ENCODE results near the gene FAT1. TPM values are rescaled to one million over a fixed set of nuclear protein-coding genes. Genes with fewer than 3 reads are reported as not detected.
A peak's percentile ranks its signal among the peaks of the same experiment; 100 is the strongest.

Gene FAT1
- total and polyA plus RNA-seq, 2 donors (not counting 1 experiment from before 2014, with no cell fraction given) = 151 to 729 TPM

DNA sequence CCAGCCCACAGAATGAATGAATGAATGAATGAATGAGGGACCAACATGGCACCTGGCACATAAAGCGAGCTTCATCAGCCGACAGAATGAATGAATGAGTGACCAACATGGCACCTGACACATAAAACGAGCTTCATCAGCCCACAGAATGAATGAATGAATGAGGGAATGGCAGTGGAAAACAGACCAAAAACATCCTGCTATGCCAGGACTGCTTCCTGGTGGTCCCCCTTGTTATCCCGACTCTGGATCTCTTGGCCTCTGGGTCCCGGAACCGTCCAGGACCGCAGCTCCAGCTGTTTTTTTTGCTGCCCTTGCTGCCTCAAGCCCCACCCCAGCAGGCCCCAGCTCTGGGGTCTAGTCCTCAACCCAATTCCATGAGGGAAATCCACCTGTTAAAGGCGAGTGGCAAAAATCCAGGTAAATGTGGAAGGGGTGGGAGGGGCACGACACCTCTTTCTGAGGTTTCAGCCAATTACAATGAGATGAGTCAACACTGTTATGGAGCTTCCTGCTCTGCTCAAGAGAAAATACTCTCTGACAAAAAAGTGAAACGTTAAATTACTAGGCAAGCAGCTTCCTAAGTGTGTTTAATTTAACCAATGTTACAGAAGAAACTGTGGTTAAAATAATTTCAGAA, 96.3 kb downstream of the FAT1 start:
- Histone ChIP-seq H4K20me1 (ENCODE audit: control insufficient read depth, extremely low read depth, insufficient read depth, low read length) (no peaks in the 10 kb centered on the region), H3K27ac (ENCODE audit: insufficient read depth, low read length) (no peak overlapping the region), H3K4me3 (replicated peaks in 1 of 4; ENCODE audit: control extremely low read depth in 1 of 4, insufficient read depth in 1 of 4, low read depth in 3 of 4, low read length in 4 of 4) (no peak overlapping the region), H3K9ac (ENCODE audit: insufficient read depth, low read length) (no peak overlapping the region), H3K36me3 (ENCODE audit: control insufficient read depth, insufficient read depth, low read length) (peaks cover 14% of the 10 kb centered on the region), H3K4me1 (ENCODE audit: control insufficient read depth, extremely low read depth, insufficient read depth, low read length) (peaks cover 24% of the 10 kb centered on the region), H3K27me3 (ENCODE audit: control insufficient read depth, insufficient read depth, low read length) (no peaks in the 10 kb centered on the region), H2AFZ (ENCODE audit: low read length) (no peak overlapping the region), H3K4me2 (ENCODE audit: extremely low read depth, insufficient read depth, low read length) (no peak overlapping the region), H3K9me3 (ENCODE audit: control insufficient read depth, insufficient read depth, low read depth, low read length) (no peaks in the 10 kb centered on the region), H3K79me2 (ENCODE audit: control insufficient read depth, insufficient read depth, low read length) (peaks cover 6% of the 10 kb centered on the region)
- peak; percentile 11 to 58 for DNase-seq (ENCODE audit: low read depth in 2 of 2)
- TF ChIP-seq, protein P1, sequence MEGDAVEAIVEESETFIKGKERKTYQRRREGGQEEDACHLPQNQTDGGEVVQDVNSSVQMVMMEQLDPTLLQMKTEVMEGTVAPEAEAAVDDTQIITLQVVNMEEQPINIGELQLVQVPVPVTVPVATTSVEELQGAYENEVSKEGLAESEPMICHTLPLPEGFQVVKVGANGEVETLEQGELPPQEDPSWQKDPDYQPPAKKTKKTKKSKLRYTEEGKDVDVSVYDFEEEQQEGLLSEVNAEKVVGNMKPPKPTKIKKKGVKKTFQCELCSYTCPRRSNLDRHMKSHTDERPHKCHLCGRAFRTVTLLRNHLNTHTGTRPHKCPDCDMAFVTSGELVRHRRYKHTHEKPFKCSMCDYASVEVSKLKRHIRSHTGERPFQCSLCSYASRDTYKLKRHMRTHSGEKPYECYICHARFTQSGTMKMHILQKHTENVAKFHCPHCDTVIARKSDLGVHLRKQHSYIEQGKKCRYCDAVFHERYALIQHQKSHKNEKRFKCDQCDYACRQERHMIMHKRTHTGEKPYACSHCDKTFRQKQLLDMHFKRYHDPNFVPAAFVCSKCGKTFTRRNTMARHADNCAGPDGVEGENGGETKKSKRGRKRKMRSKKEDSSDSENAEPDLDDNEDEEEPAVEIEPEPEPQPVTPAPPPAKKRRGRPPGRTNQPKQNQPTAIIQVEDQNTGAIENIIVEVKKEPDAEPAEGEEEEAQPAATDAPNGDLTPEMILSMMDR (conservative IDR thresholded peaks at IDR 0.05 in 1 of 2, IDR thresholded peaks at IDR 0.05 in 1 of 2; ENCODE audit: low read depth in 1 of 2, low read length in 2 of 2) = no peak
- no peak for TF ChIP-seq EZH2 (IDR thresholded peaks at IDR 0.05; ENCODE audit: low read length, missing control alignments)

DNA sequence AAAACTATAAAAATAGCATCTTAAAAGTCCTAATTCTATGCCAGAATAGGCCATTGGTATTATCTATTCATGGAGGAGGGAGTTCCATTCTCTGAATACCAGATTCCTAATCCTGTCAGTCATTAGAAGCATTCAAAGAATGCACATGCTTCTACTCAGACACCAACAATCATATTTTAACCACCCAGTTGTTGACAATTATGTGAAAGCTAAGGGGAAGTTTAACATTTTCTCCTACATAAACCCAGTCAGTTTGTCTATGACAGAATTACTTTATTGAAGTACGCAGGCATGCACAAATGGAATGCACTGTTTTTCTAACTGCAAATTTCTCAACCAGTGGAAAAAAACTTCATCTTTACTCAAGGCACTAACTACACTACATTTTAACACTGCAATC, 98.7 kb downstream of the FAT1 start:
- Histone ChIP-seq H3K79me2 (ENCODE audit: control insufficient read depth, insufficient read depth, low read length) (peaks cover 12% of the 10 kb centered on the region), H3K4me2 (ENCODE audit: extremely low read depth, insufficient read depth, low read length) (peak overlapping the region; percentile 8), H3K27me3 (ENCODE audit: control insufficient read depth, insufficient read depth, low read length) (no peaks in the 10 kb centered on the region), H3K27ac (ENCODE audit: insufficient read depth, low read length) (peak overlapping the region; percentile 52), H3K9me3 (ENCODE audit: control insufficient read depth, insufficient read depth, low read depth, low read length) (no peaks in the 10 kb centered on the region), H3K36me3 (ENCODE audit: control insufficient read depth, insufficient read depth, low read length) (peaks cover 14% of the 10 kb centered on the region), H4K20me1 (ENCODE audit: control insufficient read depth, extremely low read depth, insufficient read depth, low read length) (no peaks in the 10 kb centered on the region), H3K4me1 (ENCODE audit: control insufficient read depth, extremely low read depth, insufficient read depth, low read length) (peaks cover 27% of the 10 kb centered on the region), H3K9ac (ENCODE audit: insufficient read depth, low read length) (no peak overlapping the region), H2AFZ (ENCODE audit: low read length) (no peak overlapping the region), H3K4me3 (replicated peaks in 1 of 4; ENCODE audit: control extremely low read depth in 1 of 4, insufficient read depth in 1 of 4, low read depth in 3 of 4, low read length in 4 of 4) (no peak overlapping the region)
- no peak for TF ChIP-seq EZH2 (IDR thresholded peaks at IDR 0.05; ENCODE audit: low read length, missing control alignments)
- TF ChIP-seq, protein P1 (conservative IDR thresholded peaks at IDR 0.05 in 1 of 2, IDR thresholded peaks at IDR 0.05 in 1 of 2; ENCODE audit: low read depth in 1 of 2, low read length in 2 of 2) = no peak
- peak; percentile 47 to 93 for DNase-seq (ENCODE audit: low read depth in 2 of 2)

DNA sequence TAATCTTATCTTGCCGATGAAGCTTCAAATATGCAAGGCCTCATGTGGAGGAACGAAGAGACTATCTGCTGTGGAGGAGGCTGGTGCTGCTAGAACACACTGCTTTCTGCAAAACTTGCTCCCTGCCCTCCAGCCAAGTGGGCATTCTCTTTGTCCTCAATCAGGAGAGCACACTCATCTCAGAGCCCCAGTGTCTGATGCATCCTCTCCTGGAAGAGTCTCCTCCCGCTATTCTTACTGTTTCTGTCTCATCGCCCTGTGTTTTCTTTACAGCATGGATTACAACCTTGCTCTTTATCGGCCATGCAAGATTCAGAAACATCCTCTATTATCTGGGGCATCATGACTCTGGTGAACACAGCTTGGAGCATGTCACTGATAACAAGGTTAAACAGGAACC, 100.1 kb downstream of the FAT1 start:
- Histone ChIP-seq H3K4me3 (replicated peaks in 1 of 4; ENCODE audit: control extremely low read depth in 1 of 4, insufficient read depth in 1 of 4, low read depth in 3 of 4, low read length in 4 of 4) (no peak overlapping the region), H3K9me3 (ENCODE audit: control insufficient read depth, insufficient read depth, low read depth, low read length) (no peaks in the 10 kb centered on the region), H3K27me3 (ENCODE audit: control insufficient read depth, insufficient read depth, low read length) (no peaks in the 10 kb centered on the region), H4K20me1 (ENCODE audit: control insufficient read depth, extremely low read depth, insufficient read depth, low read length) (no peaks in the 10 kb centered on the region), H3K36me3 (ENCODE audit: control insufficient read depth, insufficient read depth, low read length) (peaks cover 22% of the 10 kb centered on the region), H3K79me2 (ENCODE audit: control insufficient read depth, insufficient read depth, low read length) (peaks cover 20% of the 10 kb centered on the region), H2AFZ (ENCODE audit: low read length) (no peak overlapping the region), H3K9ac (ENCODE audit: insufficient read depth, low read length) (no peak overlapping the region), H3K4me2 (ENCODE audit: extremely low read depth, insufficient read depth, low read length) (no peak overlapping the region), H3K27ac (ENCODE audit: insufficient read depth, low read length) (peak overlapping the region; percentile 74), H3K4me1 (ENCODE audit: control insufficient read depth, extremely low read depth, insufficient read depth, low read length) (peaks cover 27% of the 10 kb centered on the region)
- TF ChIP-seq, protein P1 (conservative IDR thresholded peaks at IDR 0.05 in 1 of 2, IDR thresholded peaks at IDR 0.05 in 1 of 2; ENCODE audit: low read depth in 1 of 2, low read length in 2 of 2) = no peak
- TF ChIP-seq EZH2 (IDR thresholded peaks at IDR 0.05; ENCODE audit: low read length, missing control alignments) = no peak
- DNase-seq (ENCODE audit: low read depth in 2 of 2) = peak in 1 of 2 donors; percentile 37

Measured in fibroblast of lung (primary cell).